Measurements from ENCODE around the gene AKR1C4.
"Not testable (repeated sequence)": the region's sequence is repeated elsewhere in the genome, so short reads cannot be mapped to it uniquely, and the experiment has no call there.

The AKR1C4 gene

DNA sequence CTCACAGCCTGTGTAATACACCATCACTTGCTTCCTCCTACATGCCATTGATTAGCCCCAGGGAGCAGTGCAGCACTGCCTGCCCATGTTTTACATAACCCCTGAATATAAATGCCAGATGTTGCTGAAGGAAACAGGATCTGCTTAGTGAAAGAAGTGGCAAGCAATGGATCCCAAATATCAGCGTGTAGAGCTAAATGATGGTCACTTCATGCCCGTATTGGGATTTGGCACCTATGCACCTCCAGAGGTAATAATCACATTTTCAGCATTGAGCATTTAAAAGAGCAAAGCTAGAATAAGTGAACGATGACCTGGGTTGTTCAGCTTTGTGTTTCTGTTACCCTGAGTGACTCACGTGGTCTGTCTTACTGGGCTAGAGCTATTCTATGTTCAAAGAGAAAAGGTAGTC, at the start of gene AKR1C4:
TSS of gene AKR1C4 (plus strand) at position 136 of the 412 bp plus-strand sequence. CDS start at position 167, 31 bp downstream.
- DNase-seq: no peak

DNA sequence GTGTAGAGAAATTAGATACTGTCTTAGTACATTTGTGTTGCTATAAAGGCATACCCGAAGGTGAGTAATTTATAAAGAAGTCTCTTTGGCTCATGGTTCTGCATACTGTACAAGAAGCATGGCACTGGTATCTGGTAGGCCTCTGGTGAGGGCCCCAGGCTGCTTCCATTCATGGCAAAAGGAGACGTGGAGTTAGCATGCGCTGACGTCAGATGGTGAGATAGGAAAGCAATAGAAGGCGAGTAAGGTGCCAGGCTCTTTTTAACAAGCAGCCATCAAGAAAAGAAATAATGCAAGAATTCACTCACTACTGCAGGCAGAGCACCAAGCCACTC, 49.8 kb upstream of the AKR1C4 start:
- no peak for DNase-seq

DNA sequence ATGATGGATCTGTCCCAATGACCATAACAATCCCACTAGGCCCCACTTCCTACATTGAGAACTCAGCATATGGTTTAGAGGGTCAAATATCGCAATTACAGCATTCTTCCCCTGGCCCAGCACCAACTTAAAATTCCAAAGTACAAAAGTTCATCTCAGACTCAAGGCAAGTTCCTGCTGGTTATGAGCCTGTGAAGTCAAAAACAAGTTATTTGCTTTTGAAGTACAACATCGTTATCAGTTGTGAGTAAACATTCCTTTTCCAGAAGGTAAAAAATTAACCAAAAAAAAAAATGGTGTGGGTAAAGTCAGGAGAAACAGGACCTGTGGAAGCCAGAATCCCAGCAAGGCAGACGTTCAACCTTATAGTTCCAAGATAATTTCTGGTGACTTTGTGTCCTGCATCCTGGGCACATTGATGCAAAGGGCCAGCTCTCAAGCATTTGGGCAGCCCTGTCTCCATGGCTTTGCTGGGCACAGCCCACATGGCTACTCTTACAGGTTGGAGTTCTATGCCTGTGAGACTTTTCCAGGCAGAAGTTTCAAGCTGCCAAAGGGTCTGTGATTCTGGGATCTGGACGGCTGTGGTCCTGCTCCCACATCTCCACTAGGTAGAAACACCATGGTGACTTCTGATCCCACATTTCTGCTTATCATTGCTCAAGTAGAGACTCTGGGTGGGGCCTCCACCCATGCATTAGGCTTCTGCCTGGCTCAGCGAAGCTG, 49.2 kb upstream of the AKR1C4 start:
- DNase-seq: no peak

DNA sequence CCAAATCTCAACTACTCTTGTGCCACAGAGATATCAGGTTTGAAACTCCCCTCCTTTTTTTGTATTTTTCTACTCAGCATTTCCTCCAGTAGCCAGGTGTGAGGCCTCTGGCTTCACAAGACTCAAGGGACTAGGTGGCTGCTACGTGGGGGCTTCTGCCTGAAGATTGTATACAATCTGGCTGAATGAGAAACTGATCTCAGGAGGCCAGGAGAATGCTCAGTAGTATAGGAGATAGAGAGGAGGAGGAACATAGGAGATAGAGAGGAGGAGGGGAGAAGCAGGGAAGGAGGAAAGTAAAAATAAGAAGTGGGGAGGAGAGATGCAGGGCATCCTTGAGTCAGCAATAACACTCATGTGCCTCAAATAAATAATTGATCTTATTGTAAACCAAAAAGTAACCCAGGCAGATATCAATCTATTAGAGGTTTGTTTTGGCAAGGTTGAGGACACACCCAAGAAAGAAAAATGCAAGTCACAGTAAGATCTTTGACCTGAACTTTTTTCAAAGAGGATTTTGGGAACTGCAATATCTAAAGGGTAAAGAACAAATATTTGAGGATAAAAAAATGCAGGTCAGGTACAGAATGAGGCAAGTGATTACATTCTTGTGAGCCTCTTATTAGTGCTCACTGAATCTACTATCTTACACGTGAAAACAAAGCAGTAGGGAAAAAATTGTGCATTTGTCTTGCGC, 48.5 kb upstream of the AKR1C4 start:
- DNase-seq: no peak

DNA sequence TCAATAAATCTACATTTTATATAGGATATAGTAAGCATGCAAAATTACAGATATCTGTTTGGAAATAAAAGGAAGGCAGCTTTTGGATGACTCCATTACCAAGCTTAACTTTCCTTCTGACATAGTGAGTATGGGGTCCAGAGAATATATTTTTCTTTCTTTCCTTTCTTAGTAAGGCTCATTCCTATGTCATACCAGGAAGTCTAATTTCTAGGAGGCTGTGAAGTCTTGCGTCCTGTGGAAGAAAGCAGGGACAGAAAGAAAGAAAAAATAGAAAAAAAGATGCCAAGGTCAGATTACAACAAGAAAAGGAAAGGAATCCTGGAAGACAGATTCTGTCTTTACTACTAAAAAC, 48.0 kb upstream of the AKR1C4 start:
- no peak for DNase-seq

DNA sequence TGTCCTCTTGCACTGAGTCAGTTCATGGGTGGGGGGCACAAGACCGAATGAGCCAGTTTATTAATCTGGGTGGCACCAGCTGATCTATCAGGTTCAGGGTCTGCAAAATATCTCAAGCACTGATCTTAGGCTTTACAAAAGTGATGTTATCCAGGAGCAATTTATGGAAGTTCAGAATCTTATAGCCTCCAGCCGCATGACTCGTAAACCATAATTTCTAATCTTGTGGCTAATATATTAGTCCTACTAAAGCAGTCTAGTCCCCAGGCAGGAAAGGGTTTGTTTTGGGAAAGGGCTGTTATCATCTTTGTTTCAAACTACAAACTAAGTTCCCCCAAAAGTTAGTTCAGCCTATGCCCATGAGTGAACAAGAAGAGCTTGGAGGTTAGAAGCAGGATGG, 45.6 kb upstream of the AKR1C4 start:
- no peak for DNase-seq

DNA sequence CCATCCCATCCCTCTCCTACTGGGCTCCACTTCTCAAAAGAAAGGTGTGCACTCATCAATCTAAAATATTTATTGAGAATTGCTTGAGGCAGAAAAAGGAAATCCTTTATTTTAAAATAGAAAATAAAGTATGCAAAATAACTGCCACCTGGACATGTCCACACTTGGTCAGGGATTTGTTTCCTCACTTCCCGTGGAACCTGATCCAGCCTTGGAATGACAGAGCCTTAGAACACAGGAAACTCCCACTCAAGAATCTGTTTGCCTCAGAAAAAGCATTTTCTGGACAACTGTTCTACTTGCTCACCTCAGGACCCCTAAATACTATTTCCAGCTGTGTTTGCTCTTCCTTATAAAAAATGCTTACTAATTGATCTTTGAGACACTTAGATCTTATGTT, 40.7 kb upstream of the AKR1C4 start:
- no peak for DNase-seq

DNA sequence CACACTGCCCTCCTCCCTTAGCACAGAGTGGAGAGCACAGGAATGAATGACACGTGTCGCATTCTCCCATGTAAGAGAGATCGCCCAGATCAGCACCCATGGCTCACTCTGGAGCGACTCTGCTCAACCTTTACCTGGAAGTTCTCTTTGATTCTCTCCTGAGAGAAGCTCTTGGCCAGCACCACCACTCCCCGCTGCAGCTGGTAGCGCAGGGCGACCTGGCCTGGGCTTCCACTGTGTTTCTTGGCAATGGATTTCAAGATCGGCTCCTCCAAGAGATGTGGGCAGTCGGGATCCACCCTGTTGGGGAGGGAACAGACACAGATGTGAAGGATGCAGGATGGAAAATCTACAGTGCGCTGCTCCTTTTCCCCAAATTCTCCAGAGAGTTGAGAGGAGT, 39.1 kb upstream of the AKR1C4 start:
- no peak for DNase-seq

DNA sequence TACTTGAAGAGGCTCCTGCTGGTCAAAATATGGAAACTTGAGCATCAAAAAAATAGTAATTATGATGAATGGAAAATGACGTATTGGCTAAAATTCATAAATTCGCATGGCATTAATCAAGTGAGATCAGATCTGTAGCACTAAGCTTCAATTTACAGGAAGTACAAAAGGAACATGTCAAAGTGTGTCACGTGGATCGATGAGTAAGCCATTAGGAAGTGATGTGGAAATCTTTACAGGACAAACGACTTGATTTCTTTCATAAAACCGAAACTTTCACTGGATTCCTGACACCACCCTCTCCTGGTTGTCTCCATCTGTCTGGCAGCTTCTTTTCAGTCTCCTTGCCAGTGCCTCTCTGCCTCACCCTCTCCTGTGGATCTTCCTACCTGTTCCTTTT, 37.5 kb upstream of the AKR1C4 start:
- no peak for DNase-seq

DNA sequence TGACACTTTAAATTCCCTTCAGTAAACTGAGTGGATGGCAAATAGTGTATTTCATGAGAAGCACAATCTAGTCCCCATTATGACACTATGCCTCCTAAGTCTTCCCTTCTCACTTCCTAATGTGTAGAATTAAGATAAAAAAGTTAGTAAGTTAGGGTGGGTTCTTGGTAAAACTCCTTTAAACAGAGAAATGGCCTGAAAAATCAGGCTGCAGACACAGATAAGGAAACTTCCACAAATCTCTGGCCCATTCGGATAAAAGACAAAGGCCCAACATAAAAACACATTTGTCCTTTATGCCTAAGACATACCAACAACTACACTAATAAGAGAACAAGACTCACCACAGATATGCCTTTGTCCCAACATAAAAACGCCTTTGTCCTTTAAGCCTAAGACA, 33.1 kb upstream of the AKR1C4 start:
- no peak for DNase-seq

DNA sequence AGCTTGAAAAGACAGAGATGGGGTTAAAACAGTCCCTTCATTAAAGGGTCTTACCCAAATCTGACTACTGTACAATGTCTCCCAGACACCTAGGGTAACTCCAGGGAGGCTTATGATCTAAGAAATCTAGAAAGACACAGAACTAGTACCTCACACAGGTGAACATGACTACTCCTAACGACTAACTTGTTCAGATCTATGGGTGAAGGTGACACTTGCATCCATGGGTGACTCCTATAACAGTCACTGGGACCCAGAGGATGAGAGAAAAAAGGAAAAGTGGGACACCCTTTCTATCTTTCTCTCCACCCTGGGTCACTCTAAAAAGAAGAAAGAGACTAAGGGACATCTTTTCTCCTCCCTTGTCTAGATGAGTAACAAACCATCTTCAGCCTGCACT, 30.9 kb upstream of the AKR1C4 start:
- no peak for DNase-seq

DNA sequence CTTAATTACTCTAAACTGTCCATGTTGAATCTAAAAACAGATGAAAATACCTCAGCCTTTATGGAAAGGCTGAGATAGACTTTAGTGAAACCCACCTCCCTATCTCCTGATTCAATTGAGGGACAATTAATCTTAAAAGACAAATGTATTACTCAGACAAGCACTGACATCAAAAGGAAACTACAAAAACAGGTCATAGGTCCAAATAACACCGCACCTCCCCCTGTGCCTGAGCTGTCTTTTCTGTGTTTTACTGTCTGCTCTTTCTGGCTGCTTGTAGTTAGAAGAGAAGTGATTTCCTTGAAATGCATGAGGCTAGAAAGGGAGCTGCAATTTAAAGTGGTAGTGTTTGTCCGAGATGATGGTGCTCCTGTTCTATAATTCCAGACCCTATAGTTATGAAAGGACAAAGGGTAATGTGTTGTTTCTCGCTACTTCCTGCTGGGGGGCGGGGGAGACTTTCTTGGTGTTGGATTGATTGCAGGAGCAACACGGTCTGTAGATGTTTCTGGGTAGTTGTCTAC, 27.7 kb upstream of the AKR1C4 start:
- peak; percentile 64 for DNase-seq

DNA sequence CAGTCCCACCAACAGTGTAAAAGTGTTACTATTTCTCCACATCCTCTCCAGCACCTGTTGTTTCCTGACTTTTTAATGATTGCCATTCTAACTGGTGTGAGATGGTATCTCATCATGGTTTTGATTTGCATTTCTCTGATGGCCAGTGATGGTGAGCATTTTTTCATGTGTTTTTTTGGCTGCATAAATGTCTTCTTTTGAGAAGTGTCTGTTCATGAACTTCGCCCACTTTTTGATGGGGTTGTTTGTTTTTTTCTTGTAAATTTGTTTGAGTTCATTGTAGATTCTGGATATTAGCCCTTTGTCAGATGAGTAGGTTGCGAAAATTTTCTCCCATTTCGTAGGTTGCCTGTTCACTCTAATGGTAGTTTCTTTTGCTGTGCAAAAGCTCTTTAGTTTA, 21.1 kb upstream of the AKR1C4 start:
- DNase-seq: not testable (repeated sequence)

DNA sequence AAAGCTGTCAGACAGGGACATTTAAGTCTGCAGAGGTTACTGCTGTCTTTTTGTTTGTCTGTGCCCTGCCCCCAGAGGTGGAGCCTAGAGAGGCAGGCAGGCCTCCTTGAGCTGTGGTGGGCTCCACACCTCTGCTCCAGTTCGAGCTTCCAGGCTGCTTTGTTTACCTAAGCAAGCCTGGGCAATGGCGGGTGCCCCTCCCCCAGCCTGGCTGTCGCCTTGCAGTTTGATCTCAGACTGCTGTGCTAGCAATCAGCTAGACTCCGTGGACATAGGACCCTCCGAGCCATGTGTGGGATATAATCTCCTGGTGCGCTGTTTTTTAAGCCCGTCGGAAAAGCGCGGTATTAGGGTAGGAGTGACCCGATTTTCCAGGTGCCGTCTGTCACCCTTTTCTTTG, 16.1 kb upstream of the AKR1C4 start:
- DNase-seq: not testable (repeated sequence)

DNA sequence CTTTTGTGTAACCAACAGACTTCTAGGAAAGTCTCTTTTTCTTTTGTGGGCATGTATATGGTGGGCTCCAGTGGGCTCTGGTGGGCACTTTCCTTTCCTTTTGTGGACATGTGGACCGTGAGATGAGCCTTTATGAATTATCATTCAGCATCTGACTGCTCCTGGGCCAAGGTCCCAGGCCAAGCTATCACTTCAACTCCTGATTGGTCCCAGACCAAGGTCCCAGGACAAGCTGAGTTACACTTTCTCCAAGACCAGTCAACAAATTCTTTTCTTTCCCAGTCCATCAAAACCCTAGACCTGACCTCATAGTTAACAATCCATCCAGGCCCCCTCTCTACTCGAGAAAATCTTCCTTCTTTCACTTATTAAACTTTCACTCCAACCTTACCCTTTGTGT, 12.7 kb upstream of the AKR1C4 start:
- DNase-seq: no peak

DNA sequence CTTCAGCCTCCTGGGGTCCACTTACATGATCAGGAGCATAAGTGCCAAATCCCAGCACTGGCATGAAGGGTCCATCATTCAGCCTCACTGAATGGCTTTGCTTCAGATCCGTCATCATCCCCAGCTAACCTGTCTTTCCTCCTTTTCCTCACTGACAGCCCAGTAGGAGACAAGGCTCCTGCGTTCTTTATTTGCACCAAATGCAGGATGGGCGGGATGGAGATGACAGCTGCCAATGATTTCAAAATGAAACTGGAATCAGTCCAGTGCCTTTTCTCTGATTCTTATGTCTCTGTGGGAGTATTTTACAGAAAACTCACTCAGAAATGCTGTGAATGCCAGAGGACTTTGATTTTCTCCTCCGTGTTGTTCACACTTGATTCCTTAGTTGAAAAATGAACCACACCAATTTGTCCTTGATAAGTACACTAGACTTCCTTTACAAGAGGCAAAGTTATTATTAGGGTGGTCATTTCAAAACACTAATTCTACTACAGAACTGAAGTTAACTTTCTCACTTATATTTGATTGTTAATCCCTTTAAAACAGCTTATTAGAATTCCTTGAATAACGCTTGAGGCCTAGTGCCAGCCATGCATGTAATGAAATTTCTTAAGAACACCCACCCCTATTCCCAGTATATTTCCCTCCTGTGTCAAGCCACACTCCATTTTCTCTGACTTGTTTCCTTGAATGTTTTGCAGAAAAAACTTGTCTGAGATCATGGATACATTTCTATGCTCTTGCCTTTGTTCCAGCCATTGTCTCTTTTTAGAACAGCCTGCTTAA, 11.5 kb upstream of the AKR1C4 start, which contains the start of gene AKR1C8:
TSS of gene AKR1C8 (minus strand) at position 164 of the 789 bp plus-strand sequence. CDS start at position 118, 46 bp downstream.
- no peak for DNase-seq

DNA sequence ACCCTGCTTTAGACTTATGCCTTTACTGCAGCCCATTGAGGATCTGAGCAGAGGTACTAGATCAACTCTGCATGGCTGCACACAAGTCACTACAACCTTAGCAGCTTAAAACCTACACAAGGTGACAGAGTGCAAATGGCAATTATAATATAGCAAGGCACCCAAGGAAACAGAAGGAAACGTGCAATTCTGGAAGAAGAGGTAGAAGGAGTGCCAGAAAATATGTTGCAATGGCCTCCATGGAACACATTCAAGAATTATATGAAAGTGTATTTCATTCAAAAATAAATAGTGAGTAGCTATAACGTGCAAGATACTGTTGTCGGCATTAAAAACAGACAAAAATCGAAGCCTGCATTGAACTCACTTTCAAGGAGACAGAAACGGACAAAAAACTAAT, 8.8 kb upstream of the AKR1C4 start:
- DNase-seq: no peak

DNA sequence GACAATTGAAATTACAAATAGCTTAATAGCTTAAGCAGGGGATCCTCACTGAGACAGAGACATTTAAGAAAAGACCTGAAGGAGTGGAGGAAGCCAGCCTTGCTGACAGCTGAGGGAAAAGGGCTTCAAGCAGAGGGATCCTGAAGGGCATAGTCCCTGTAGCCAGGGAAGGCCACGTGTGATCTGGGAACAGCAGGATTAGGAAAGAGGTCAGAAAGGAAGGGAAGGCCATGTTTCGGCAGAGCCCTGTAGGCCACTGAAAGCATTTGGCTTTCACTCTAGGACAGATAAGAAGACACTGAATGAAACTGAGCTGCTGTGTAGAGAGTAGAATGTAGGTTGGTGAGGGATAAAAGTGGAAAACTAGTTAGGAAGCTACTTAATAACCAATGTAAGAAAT, 8.3 kb upstream of the AKR1C4 start:
- no peak for DNase-seq

DNA sequence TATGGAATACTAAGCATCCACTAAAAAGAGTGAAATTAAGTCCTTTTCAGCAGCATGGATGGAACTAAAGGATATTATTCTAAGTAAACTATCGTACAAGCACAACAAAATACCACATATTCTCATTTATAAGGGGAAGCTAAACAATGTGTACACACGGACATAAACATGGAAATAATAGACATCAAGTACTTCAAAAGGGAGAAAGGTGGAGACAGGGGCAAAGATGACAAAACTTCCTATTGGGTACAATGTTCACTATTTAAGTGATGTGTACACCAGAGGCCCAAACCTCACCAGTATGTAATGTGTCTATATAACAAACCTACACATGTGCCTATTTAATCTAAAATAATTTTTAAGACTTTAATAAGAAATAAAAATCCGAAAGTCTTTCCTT, 2.2 kb upstream of the AKR1C4 start:
- DNase-seq: no peak

DNA sequence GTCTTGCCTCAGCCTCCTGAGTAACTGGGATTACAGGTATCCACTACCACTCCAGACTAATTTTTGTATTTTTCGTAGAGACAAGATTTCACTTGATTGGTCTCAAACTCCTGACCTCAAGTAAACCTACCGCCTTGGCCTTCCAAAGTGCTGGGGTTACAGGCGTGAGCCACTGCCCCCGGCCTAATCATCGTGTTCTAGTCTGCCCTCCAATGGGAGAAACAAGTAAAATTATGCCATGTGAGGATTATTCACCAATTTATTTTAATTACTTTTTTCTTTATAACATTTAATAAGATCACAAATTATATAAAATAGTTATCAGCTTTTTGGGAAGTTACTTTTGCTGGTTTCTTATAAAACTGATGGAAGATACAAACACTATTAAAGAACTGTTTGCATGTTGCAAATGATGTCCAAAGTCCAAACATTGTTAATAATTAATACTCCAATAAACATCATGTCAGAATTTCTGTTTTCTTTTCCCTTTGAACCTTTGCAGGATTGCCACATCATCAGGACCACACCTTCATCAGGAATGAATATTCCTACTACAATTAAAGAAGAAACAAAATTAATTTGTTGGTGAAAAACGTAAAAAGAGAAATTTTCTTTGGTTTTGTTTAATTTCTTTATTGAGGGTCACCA, 786 bp upstream of the AKR1C4 start:
- no peak for DNase-seq

DNA sequence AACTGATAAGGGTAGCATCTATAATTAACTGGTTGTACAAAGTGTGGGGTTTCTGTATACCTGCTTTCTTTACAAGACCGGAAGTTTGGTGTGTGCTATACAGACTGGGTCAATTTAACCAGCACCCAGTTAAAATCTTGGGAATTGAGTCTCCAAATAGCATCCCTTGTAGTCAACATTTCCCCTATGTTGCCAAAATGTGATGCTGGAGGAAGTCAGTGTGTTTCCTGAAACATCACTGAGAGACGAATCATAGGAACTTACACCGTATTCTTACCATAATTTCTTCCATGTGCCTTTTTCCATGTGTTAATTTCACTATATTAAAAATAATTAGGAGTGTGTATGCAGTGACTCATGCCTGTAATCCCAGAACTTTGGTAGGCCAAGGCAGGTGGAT, 1.7 kb downstream of the AKR1C4 start:
- DNase-seq: no peak

DNA sequence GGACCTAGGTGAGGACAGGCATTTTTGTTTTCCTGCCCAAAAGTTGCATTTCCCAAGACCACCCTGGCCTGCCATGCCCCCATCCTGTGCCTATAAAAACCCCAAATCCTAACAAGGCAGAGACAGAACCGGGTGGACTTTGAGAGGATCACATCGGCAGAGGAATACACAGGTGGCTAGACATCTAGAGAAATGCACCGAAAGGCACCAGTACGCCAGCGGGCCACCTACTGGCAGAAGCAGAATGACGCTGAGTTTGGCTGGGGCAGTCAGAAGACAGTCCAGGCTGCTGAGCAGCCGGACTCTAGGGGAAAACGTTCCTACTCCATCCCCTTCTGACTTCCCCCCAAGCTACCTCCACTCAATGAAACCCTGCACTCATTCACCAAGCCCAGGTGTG, 2.8 kb downstream of the AKR1C4 start:
- DNase-seq: no peak

DNA sequence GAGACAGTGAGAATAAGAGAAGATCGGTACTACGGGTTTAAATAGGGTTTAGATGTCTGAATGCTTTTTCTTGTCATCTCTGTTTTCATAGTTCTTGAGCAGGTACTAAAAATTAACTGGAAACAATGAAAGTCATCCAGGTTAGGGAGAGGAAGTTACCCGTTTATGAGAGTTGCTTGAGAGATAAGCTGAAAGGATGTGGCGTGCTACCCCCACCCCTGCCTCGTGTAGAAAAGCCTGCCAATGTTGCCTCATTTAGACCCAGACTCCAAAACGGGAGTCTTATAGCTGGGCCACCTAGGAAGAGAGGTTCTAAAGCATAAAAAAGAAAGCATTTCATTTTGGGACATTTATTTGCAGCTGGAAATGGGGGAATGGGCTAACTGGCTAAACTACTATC, 10.2 kb downstream of the AKR1C4 start:
- no peak for DNase-seq

Measured in activated effector memory CD4-positive, alpha-beta T cell treated with anti-CD3 and anti-CD28 coated beads, Interleukin-2, amount 50 U/mL, for 16 hours (primary cell).